GM21526 (cell line): ENCODE results near the gene PCDHGC4.
A peak's percentile ranks its signal among the peaks of the same experiment; 100 is the strongest.

ENCODE experiments used
- ATAC-seq: cut with Tn5 transposase; IDR thresholded peaks from one replicate; pipeline ENCODE4 v1.9.1; 2021; ENCODE audit warnings: moderate library complexity; ENCODE audit not compliant: unreplicated experiment, low FRiP score

Gene PCDHGC4

GRCh38 chr5:141524604-141525597, 40.1 kb downstream of the PCDHGC4 start:
- peak; percentile 67 for ATAC-seq

- ATAC-seq: no peak
Measured at GRCh38 chr5:141525653-141526052, 40.8 kb downstream of the PCDHGC4 start.

- ATAC-seq: no peak
Measured at GRCh38 chr5:141527426-141527825, 42.6 kb downstream of the PCDHGC4 start.

- ATAC-seq: no peak
Measured at GRCh38 chr5:141528291-141528984, 43.6 kb downstream of the PCDHGC4 start.

- ATAC-seq: no peak
Measured at GRCh38 chr5:141529002-141529401, 44.2 kb downstream of the PCDHGC4 start.

- ATAC-seq: peak; percentile 69
Measured at GRCh38 chr5:141529873-141530272, 45.0 kb downstream of the PCDHGC4 start.

- ATAC-seq: no peak
Measured at GRCh38 chr5:141532726-141533125, 47.9 kb downstream of the PCDHGC4 start.

GRCh38 chr5:141533897-141534296, 49.1 kb downstream of the PCDHGC4 start:
- ATAC-seq: no peak

- ATAC-seq: no peak
Measured at GRCh38 chr5:141534492-141535213, 49.8 kb downstream of the PCDHGC4 start.
